ENCODE measurements around the gene LILRB1. TPM values are rescaled to one million over a fixed set of nuclear protein-coding genes. Genes with fewer than 3 reads are reported as not detected.
A peak's percentile ranks its signal among the peaks of the same experiment; 100 is the strongest.
"Not testable (repeated sequence)": the region's sequence is repeated elsewhere in the genome, so short reads cannot be mapped to it uniquely, and the experiment has no call there.

The LILRB1 gene
- 142 and 171 TPM in 2 replicates for total RNA-seq

- peaks cover 68% of the 10 kb centered on the region for H3K4me1 Mint-ChIP-seq
- H3K27me3 Mint-ChIP-seq; H3K9me3 Mint-ChIP-seq; DNase-seq; intact Hi-C loops (cut with micrococcal nuclease); CTCF ChIA-PET: not testable (repeated sequence)
- POLR2A ChIA-PET, result interaction anchor here (0.6 to 1.0 kb wide), 3 partner anchors 13 to 37 kb away, joined by 3 to 5 read pairs (median 3); partner anchors contain the start of gene LILRA1
- peaks cover 84% of the 10 kb centered on the region for H3K36me3 Mint-ChIP-seq (ENCODE audit: low read depth)
- peak within 1 kb of the TSS; percentile 86 for H3K27ac Mint-ChIP-seq
- H3K4me3 Mint-ChIP-seq, result peak within 1 kb of the TSS; percentile 76
- ATAC-seq (ENCODE audit: low read depth), result peak; percentile 41
These were observed at the start of gene LILRB1 for GRCh38 chr19:54630262-54630661. Gene LILRB1 (plus strand): TSS chr19:54630484. CDS start chr19:54631074, 590 bp downstream.

- DNase-seq (no peak), ATAC-seq (ENCODE audit: low read depth) (no peak)
- Mint-ChIP-seq H3K4me3 (no peak overlapping the region), H3K27me3 (peaks cover 33% of the 10 kb centered on the region), H3K27ac (no peak overlapping the region), H3K4me1 (no peaks in the 10 kb centered on the region), H3K9me3 (peaks cover 11% of the 10 kb centered on the region), H3K36me3 (ENCODE audit: low read depth) (no peaks in the 10 kb centered on the region)
- no peak for TF ChIP-seq CTCF (IDR thresholded peaks at IDR 0.05)
- intact Hi-C loops (cut with micrococcal nuclease), result no loop called here
- POLR2A ChIA-PET, result no interaction called here
- CTCF ChIA-PET, result no interaction called here
These were observed 43.9 kb upstream of the LILRB1 start for GRCh38 chr19:54586397-54586796.

GRCh38 chr19:54587026-54587425, 43.3 kb upstream of the LILRB1 start:
- peaks cover 11% of the 10 kb centered on the region for H3K9me3 Mint-ChIP-seq
- intact Hi-C loops (cut with micrococcal nuclease), result no loop called here
- peaks cover 34% of the 10 kb centered on the region for H3K27me3 Mint-ChIP-seq
- peaks cover under 1% of the 10 kb centered on the region for H3K4me1 Mint-ChIP-seq
- no peak for DNase-seq
- no peak overlapping the region for H3K4me3 Mint-ChIP-seq
- no peak overlapping the region for H3K27ac Mint-ChIP-seq
- no peak for TF ChIP-seq CTCF (IDR thresholded peaks at IDR 0.05)
- POLR2A ChIA-PET, result no interaction called here
- CTCF ChIA-PET, result no interaction called here
- no peak for ATAC-seq (ENCODE audit: low read depth)
- H3K36me3 Mint-ChIP-seq (ENCODE audit: low read depth), result no peaks in the 10 kb centered on the region

- POLR2A ChIA-PET, result interaction anchor here (0.7 to 1.1 kb wide), 3 partner anchors 23 to 37 kb away, joined by 3 to 4 read pairs (median 3); partner anchors contain the start of gene LILRB1
- Mint-ChIP-seq H3K27ac (peak within 1 kb of the TSS; percentile 3), H3K4me3 (peak within 1 kb of the TSS; percentile 28), H3K27me3 (peaks cover 18% of the 10 kb centered on the region), H3K4me1 (peaks cover 17% of the 10 kb centered on the region)
- H3K9me3 Mint-ChIP-seq; intact Hi-C loops (cut with micrococcal nuclease); CTCF ChIA-PET; DNase-seq; H3K36me3 Mint-ChIP-seq (ENCODE audit: low read depth): not testable (repeated sequence)
- ATAC-seq (ENCODE audit: low read depth), result peak; percentile 58
These were observed 36.8 kb upstream of the LILRB1 start, which contains the start of gene LILRA1 for GRCh38 chr19:54593445-54593844. Gene LILRA1 (plus strand): TSS chr19:54593632. CDS start chr19:54594245, 613 bp downstream.

GRCh38 chr19:54593931-54594626, 36.2 kb upstream of the LILRB1 start:
- POLR2A ChIA-PET, result interaction anchor here (0.7 to 1.0 kb wide), 2 partner anchors 22 to 36 kb away, joined by 3 read pairs; partner anchors contain the start of gene LILRB1
- Mint-ChIP-seq H3K4me3 (peak overlapping the region; percentile 28), H3K4me1 (peaks cover 17% of the 10 kb centered on the region), H3K27me3 (peaks cover 16% of the 10 kb centered on the region)
- CTCF ChIA-PET; intact Hi-C loops (cut with micrococcal nuclease); H3K9me3 Mint-ChIP-seq; H3K36me3 Mint-ChIP-seq (ENCODE audit: low read depth); H3K27ac Mint-ChIP-seq; DNase-seq; ATAC-seq (ENCODE audit: low read depth): not testable (repeated sequence)

GRCh38 chr19:54594737-54595136, 35.5 kb upstream of the LILRB1 start:
- no peak overlapping the region for H3K27ac Mint-ChIP-seq

GRCh38 chr19:54595680-54596436, 34.4 kb upstream of the LILRB1 start:
- intact Hi-C loops (cut with micrococcal nuclease); H3K9me3 Mint-ChIP-seq; DNase-seq; CTCF ChIA-PET; H3K4me3 Mint-ChIP-seq; ATAC-seq (ENCODE audit: low read depth); H3K36me3 Mint-ChIP-seq (ENCODE audit: low read depth); H3K27ac Mint-ChIP-seq: not testable (repeated sequence)
- Mint-ChIP-seq H3K27me3 (peaks cover 13% of the 10 kb centered on the region), H3K4me1 (peaks cover 17% of the 10 kb centered on the region)
- POLR2A ChIA-PET, result interaction anchor here (0.6 kb wide), 1 partner anchor 22 kb away, joined by 4 read pairs; no protein-coding TSS in a partner anchor

More at GRCh38 chr19:54594737-54595136, 35.5 kb upstream of the LILRB1 start:
- intact Hi-C loops (cut with micrococcal nuclease), result no loop called here
- no peak overlapping the region for H3K4me3 Mint-ChIP-seq
- H3K9me3 Mint-ChIP-seq, result peaks cover 2% of the 10 kb centered on the region
- ChIA-PET CTCF (no interaction called here), POLR2A (no interaction called here)
- ATAC-seq (ENCODE audit: low read depth) (no peak), DNase-seq (no peak)
- no peaks in the 10 kb centered on the region for H3K36me3 Mint-ChIP-seq (ENCODE audit: low read depth)
- peaks cover 15% of the 10 kb centered on the region for H3K27me3 Mint-ChIP-seq
- H3K4me1 Mint-ChIP-seq, result peaks cover 17% of the 10 kb centered on the region
- TF ChIP-seq CTCF (IDR thresholded peaks at IDR 0.05), result no peak
